H9 (cell line): Measurements from ENCODE around the gene NOS1AP. TPM values are rescaled to one million over a fixed set of nuclear protein-coding genes. Genes with fewer than 3 reads are reported as not detected.

Experiments
- DNase-seq: peaks from one replicate; pipeline ENCODE4 v3.0.0-alpha.2; 2017
- H2AFZ ChIP-seq: one replicate; pipeline ENCODE4 v1.6.1; 2013; ENCODE audit warnings: mild to moderate bottlenecking, low read length, control low read depth, moderate library complexity
- H2AK5ac ChIP-seq: 2 replicates; pipeline ENCODE4 v1.6.1; 2013; ENCODE audit warnings: low read length, control low read depth, mixed read lengths; ENCODE audit not compliant: insufficient read length
- H2BK120ac ChIP-seq: one replicate; pipeline ENCODE4 v1.6.1; 2013; ENCODE audit warnings: low read depth, mild to moderate bottlenecking, low read length, control low read depth, inconsistent platforms; ENCODE audit not compliant: poor library complexity, severe bottlenecking
- H2BK12ac ChIP-seq: 2 replicates; pipeline ENCODE4 v1.6.1; 2013; ENCODE audit warnings: low read length, control low read depth, mixed read lengths, low read depth; ENCODE audit not compliant: insufficient read length
- H2BK15ac ChIP-seq: 2 replicates; pipeline ENCODE4 v1.6.1; 2013; ENCODE audit warnings: low read depth, low read length, control low read depth
- H2BK20ac ChIP-seq: one replicate; pipeline ENCODE4 v1.6.1; 2013; ENCODE audit warnings: low read depth, mild to moderate bottlenecking, low read length, control low read depth, inconsistent platforms; ENCODE audit not compliant: poor library complexity, severe bottlenecking
- H2BK5ac ChIP-seq: 2 replicates; pipeline ENCODE4 v1.6.1; 2013; ENCODE audit warnings: low read length, control low read depth, mixed read lengths; ENCODE audit not compliant: insufficient read length
- H3K14ac ChIP-seq: 2 replicates; pipeline ENCODE4 v1.6.1; 2013; ENCODE audit warnings: low read length, control low read depth; ENCODE audit not compliant: insufficient read depth
- H3K18ac ChIP-seq: 2 replicates; pipeline ENCODE4 v1.6.1; 2013; ENCODE audit warnings: low read depth, mild to moderate bottlenecking, mixed read lengths, low read length, control low read depth; ENCODE audit not compliant: insufficient read length
- H3K23ac ChIP-seq: 2 replicates; pipeline ENCODE4 v1.6.1; 2013; ENCODE audit warnings: low read length, control low read depth, mixed read lengths, low read depth; ENCODE audit not compliant: insufficient read length
- H3K23me2 ChIP-seq: 2 replicates; pipeline ENCODE4 v1.6.1; 2013; ENCODE audit warnings: low read depth, mild to moderate bottlenecking, mixed read lengths, low read length, control low read depth; ENCODE audit not compliant: insufficient read length, poor library complexity, severe bottlenecking
- H3K27ac ChIP-seq: 2 replicates; pipeline ENCODE4 v1.5.1; 2013; ENCODE audit warnings: low read length, control low read depth, mixed read lengths, low read depth; ENCODE audit not compliant: insufficient read length
- H3K27me3 ChIP-seq: 2 replicates; pipeline ENCODE4 v1.6.1; 2013; ENCODE audit warnings: low read length, control low read depth, inconsistent platforms; ENCODE audit not compliant: insufficient read depth
- H3K4ac ChIP-seq: 2 replicates; pipeline ENCODE4 v1.6.1; 2013; ENCODE audit warnings: low read depth, mild to moderate bottlenecking, control low read depth, inconsistent platforms, low read length, moderate library complexity
- H3K4me1 ChIP-seq: 2 replicates; pipeline ENCODE4 v1.6.1; 2013; ENCODE audit warnings: low read length, control low read depth, inconsistent platforms; ENCODE audit not compliant: insufficient read depth
- H3K4me2 ChIP-seq: 2 replicates; pipeline ENCODE4 v1.6.1; 2013; ENCODE audit warnings: low read length, control low read depth, mixed read lengths; ENCODE audit not compliant: insufficient read length, insufficient read depth
- H3K56ac ChIP-seq: 2 replicates; pipeline ENCODE4 v1.6.1; 2013; ENCODE audit warnings: low read depth, mild to moderate bottlenecking, mixed read lengths, low read length, control low read depth; ENCODE audit not compliant: insufficient read length
- H3K79me1 ChIP-seq: 2 replicates; pipeline ENCODE4 v1.6.1; 2013; ENCODE audit warnings: low read depth, mild to moderate bottlenecking, moderate library complexity, low read length, control low read depth, inconsistent platforms; ENCODE audit not compliant: insufficient read depth, poor library complexity, severe bottlenecking
- H3K79me2 ChIP-seq: 2 replicates; pipeline ENCODE4 v1.6.1; 2013; ENCODE audit warnings: low read length, control low read depth, inconsistent platforms; ENCODE audit not compliant: insufficient read depth
- H3K9ac ChIP-seq: 2 replicates; pipeline ENCODE4 v1.6.1; 2013; ENCODE audit warnings: low read length, control low read depth, mixed read lengths; ENCODE audit not compliant: insufficient read length; ENCODE audit errors: extremely low read depth
- H3K9me3 ChIP-seq: one replicate; pipeline ENCODE4 v1.6.1; 2013; ENCODE audit warnings: low read depth, low read length, inconsistent platforms; ENCODE audit not compliant: control insufficient read depth
- H3T11ph ChIP-seq: one replicate; pipeline ENCODE4 v1.6.1; 2013; ENCODE audit warnings: mild to moderate bottlenecking, low read length, control low read depth, inconsistent platforms
- H4K20me1 ChIP-seq: one replicate; pipeline ENCODE4 v1.6.1; 2013; ENCODE audit not compliant: control insufficient read depth, insufficient read length, insufficient read depth
- H4K5ac ChIP-seq: 2 replicates; pipeline ENCODE4 v1.6.1; 2013; ENCODE audit warnings: low read depth, mild to moderate bottlenecking, mixed read lengths, low read length, control low read depth; ENCODE audit not compliant: insufficient read length
- H4K8ac ChIP-seq: replicated peaks from 2 replicates; pipeline ENCODE4 v1.6.1; 2013; ENCODE audit warnings: low read length, control low read depth, mixed read lengths, low read depth; ENCODE audit not compliant: insufficient read length
- H4K91ac ChIP-seq: 2 replicates; pipeline ENCODE4 v1.6.1; 2013; ENCODE audit warnings: low read depth, mild to moderate bottlenecking, moderate library complexity, mixed read lengths, low read length, control low read depth; ENCODE audit not compliant: insufficient read length
- H3K27ac Mint-ChIP-seq, 3 experiments: 2 replicates in 2 of 3; 3 replicates in 1 of 3; pipeline ENCODE4 v1.8.0; 2020 to 2021; ENCODE audit warnings: mixed read lengths in 3 of 3, mild to moderate bottlenecking in 1 of 3, moderate library complexity in 1 of 3
- H3K27me3 Mint-ChIP-seq: 2 replicates; pipeline ENCODE4 v1.8.0; 2021; ENCODE audit warnings: low read depth, mild to moderate bottlenecking, moderate library complexity, mixed read lengths
- H3K36me3 Mint-ChIP-seq, 3 experiments: 2 replicates in 2 of 3; 3 replicates in 1 of 3; pipeline ENCODE4 v1.8.0; 2020 to 2021; ENCODE audit warnings: low read depth in 3 of 3, mixed read lengths in 3 of 3; ENCODE audit not compliant: insufficient read depth in 1 of 3
- H3K4me1 Mint-ChIP-seq, 2 experiments: 2 replicates each; pipeline ENCODE4 v1.8.0; 2020; ENCODE audit warnings: mixed read lengths in 2 of 2
- H3K4me3 Mint-ChIP-seq, 2 experiments: 2 replicates in 1 of 2; 3 replicates in 1 of 2; pipeline ENCODE4 v1.8.0; 2020 to 2021; ENCODE audit warnings: mild to moderate bottlenecking in 2 of 2, mixed read lengths in 2 of 2, moderate library complexity in 1 of 2
- H3K9me3 Mint-ChIP-seq, 2 experiments: 2 replicates in 1 of 2; 3 replicates in 1 of 2; pipeline ENCODE4 v1.8.0; 2020; ENCODE audit warnings: mild to moderate bottlenecking in 2 of 2, mixed read lengths in 2 of 2, moderate library complexity in 1 of 2
- CTCF ChIP-seq: fragments of 200-600 bp; sonication (generic); conservative IDR thresholded peaks from 3 replicates; pipeline ENCODE4 v1.8.0; 2021; ENCODE audit warnings: antibody characterized with exemption, mild to moderate bottlenecking
- WGBS: extraction: QIAGEN DNeasy Blood & Tissue Kit; methylation state at CpG from one replicate; pipeline ENCODE4 v1.1.7; 2013; ENCODE audit warnings: missing lambda C conversion rate, low lambda C conversion rate, mixed read lengths; ENCODE audit not compliant: insufficient read length; ENCODE audit errors: extremely low coverage; 5-methylcytosine and 5-hydroxymethylcytosine counted together
- total RNA-seq: library from RNA; stranded (reverse); gene quantifications from 2 replicates; pipeline ENCODE4 v1.2.1, GENCODE V29; 2021

NOS1AP gene
- total RNA-seq, 1 experiment from 2014 or later = 8.4 TPM

GRCh38 chr1:162094271-162094670 is 24.8 kb downstream of the NOS1AP start:
- H2BK20ac ChIP-seq = no peak overlapping the region
- H3K56ac ChIP-seq = no peak overlapping the region
- Mint-ChIP-seq H3K9me3 (peaks cover 4 to 10% of the 10 kb centered on the region in 2 experiments), H3K27ac (no peak overlapping the region), H3K27me3 (peaks cover 33% of the 10 kb centered on the region), H3K4me1 (peaks cover 31 to 42% of the 10 kb centered on the region in 2 experiments), H3K36me3 (peaks cover 3 to 17% (median 11%) of the 10 kb centered on the region in 3 experiments; a peak in 6 of 7 replicates), H3K4me3 (no peak overlapping the region)
- H3K79me2 ChIP-seq = peaks cover 7% of the 10 kb centered on the region; the same call in 1 of the 2 replicates
- no peaks in the 10 kb centered on the region for H3K79me1 ChIP-seq
- no peak overlapping the region for H3K27ac ChIP-seq
- no peak overlapping the region for H3T11ph ChIP-seq
- no peaks in the 10 kb centered on the region for H3K9me3 ChIP-seq
- H4K20me1 ChIP-seq = no peaks in the 10 kb centered on the region
- no peak overlapping the region for H4K91ac ChIP-seq
- H2AFZ ChIP-seq = no peak overlapping the region
- no peak overlapping the region for H3K4me2 ChIP-seq
- no peak overlapping the region for H3K9ac ChIP-seq
- no peak overlapping the region for H2BK12ac ChIP-seq
- H3K27me3 ChIP-seq = no peaks in the 10 kb centered on the region; the same call in 1 of the 2 replicates
- H3K23ac ChIP-seq = no peak overlapping the region
- no peak overlapping the region for H2BK5ac ChIP-seq
- H4K8ac ChIP-seq = no peak overlapping the region
- H3K14ac ChIP-seq = no peak overlapping the region
- H2BK15ac ChIP-seq = no peak overlapping the region
- no CpG with 5 or more reads among the region's 1 CpG for WGBS
- H4K5ac ChIP-seq = no peak overlapping the region
- no peaks in the 10 kb centered on the region for H3K23me2 ChIP-seq
- no peak for DNase-seq
- H2AK5ac ChIP-seq = peak overlapping the region; percentile 91
- no peak for TF ChIP-seq CTCF
- H2BK120ac ChIP-seq = no peak overlapping the region
- peaks cover 10% of the 10 kb centered on the region; the same call in 1 of the 2 replicates for H3K4me1 ChIP-seq
- H3K4ac ChIP-seq = no peak overlapping the region
- no peak overlapping the region for H3K18ac ChIP-seq
